Osteoblast (primary cell): ENCODE results near the gene MAP3K7CL. TPM values are rescaled to one million over a fixed set of nuclear protein-coding genes. Genes with fewer than 3 reads are reported as not detected.

Experiments used
- DNase-seq: peaks from one replicate; pipeline ENCODE4 v3.0.0; 2011; ENCODE audit warnings: low spot score, mixed read lengths; ENCODE audit not compliant: insufficient read length; ENCODE audit errors: missing footprints
- H2AFZ ChIP-seq: 2 replicates; pipeline ENCODE4 v1.6.0; 2011; ENCODE audit warnings: mild to moderate bottlenecking, low read length
- H3K27ac ChIP-seq: 2 replicates; pipeline ENCODE4 v1.5.1; 2011; ENCODE audit warnings: mild to moderate bottlenecking, low read depth, low read length, moderate library complexity
- H3K27me3 ChIP-seq: 2 replicates; pipeline ENCODE4 v1.6.0; 2012; ENCODE audit warnings: mild to moderate bottlenecking, control low read depth, inconsistent platforms, low read length, moderate library complexity; ENCODE audit not compliant: insufficient read depth
- H3K36me3 ChIP-seq: 2 replicates; pipeline ENCODE4 v1.5.1; 2011; ENCODE audit warnings: mild to moderate bottlenecking, low read length, control low read depth, moderate library complexity; ENCODE audit not compliant: insufficient read depth
- H3K4me1 ChIP-seq: 2 replicates; pipeline ENCODE4 v1.5.1; 2011; ENCODE audit warnings: mild to moderate bottlenecking, low read length, control low read depth, moderate library complexity; ENCODE audit not compliant: insufficient read depth
- H3K4me2 ChIP-seq: 2 replicates; pipeline ENCODE4 v1.6.0; 2011; ENCODE audit warnings: mild to moderate bottlenecking, low read length; ENCODE audit not compliant: insufficient read depth
- H3K4me3 ChIP-seq: fragments of 200-600 bp; sonication (generic); 3 replicates; pipeline ENCODE4 v1.5.1; 2012; ENCODE audit warnings: mild to moderate bottlenecking, low read length, inconsistent platforms; ENCODE audit not compliant: insufficient read depth
- H3K79me2 ChIP-seq: 2 replicates; pipeline ENCODE4 v1.6.0; 2012; ENCODE audit warnings: mild to moderate bottlenecking, low read length, control low read depth, inconsistent platforms; ENCODE audit not compliant: insufficient read depth
- H3K9me3 ChIP-seq: 2 replicates; pipeline ENCODE4 v1.5.1; 2011; ENCODE audit warnings: low read depth, low read length, control low read depth
- H4K20me1 ChIP-seq: 2 replicates; pipeline ENCODE4 v1.6.0; 2012; ENCODE audit warnings: mild to moderate bottlenecking, low read length, control low read depth; ENCODE audit not compliant: insufficient read depth
- total RNA-seq: library from RNA; depleted of rRNA; stranded (reverse); fragments of >200 nt; gene quantifications from 2 replicates; pipeline ENCODE4 v1.2.3, GENCODE V29; 2012
- TF ChIP-seq, protein P1 (sequence below): IDR thresholded peaks from 2 replicates; pipeline ENCODE4 v1.5.1; 2011; ENCODE audit warnings: mild to moderate bottlenecking, low read depth, low read length, moderate library complexity; ENCODE audit errors: extremely low read depth

The MAP3K7CL gene
- total RNA-seq, 1 donor = 19.9 TPM

DNA sequence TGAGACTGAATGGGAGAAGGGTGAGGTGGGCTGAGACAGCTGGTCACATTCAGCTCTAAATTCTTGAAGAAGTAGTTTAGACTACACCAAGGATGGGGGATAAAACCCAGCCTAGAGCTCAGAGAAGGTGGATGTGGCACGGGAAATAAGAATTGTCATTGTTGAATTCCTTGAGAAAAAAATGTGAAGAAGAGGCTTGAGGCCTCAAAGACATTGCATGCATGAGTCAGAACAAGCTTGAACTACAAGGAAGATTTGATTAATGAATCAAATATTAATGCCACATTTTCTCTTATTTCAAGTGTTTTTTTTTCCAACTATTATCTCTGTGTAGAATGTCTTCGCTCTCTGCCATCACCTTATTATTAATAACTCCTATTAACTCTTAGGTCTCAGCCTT, 58.9 kb downstream of the MAP3K7CL start:
- H3K4me3 ChIP-seq = no peak overlapping the region
- no peak overlapping the region for H3K4me2 ChIP-seq
- H3K27ac ChIP-seq = peak overlapping the region; percentile 47
- TF ChIP-seq, protein P1, sequence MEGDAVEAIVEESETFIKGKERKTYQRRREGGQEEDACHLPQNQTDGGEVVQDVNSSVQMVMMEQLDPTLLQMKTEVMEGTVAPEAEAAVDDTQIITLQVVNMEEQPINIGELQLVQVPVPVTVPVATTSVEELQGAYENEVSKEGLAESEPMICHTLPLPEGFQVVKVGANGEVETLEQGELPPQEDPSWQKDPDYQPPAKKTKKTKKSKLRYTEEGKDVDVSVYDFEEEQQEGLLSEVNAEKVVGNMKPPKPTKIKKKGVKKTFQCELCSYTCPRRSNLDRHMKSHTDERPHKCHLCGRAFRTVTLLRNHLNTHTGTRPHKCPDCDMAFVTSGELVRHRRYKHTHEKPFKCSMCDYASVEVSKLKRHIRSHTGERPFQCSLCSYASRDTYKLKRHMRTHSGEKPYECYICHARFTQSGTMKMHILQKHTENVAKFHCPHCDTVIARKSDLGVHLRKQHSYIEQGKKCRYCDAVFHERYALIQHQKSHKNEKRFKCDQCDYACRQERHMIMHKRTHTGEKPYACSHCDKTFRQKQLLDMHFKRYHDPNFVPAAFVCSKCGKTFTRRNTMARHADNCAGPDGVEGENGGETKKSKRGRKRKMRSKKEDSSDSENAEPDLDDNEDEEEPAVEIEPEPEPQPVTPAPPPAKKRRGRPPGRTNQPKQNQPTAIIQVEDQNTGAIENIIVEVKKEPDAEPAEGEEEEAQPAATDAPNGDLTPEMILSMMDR = no peak
- H4K20me1 ChIP-seq = no peaks in the 10 kb centered on the region
- no peaks in the 10 kb centered on the region for H3K9me3 ChIP-seq
- H3K27me3 ChIP-seq = no peaks in the 10 kb centered on the region
- H3K79me2 ChIP-seq = no peaks in the 10 kb centered on the region
- no peak overlapping the region for H2AFZ ChIP-seq
- no peaks in the 10 kb centered on the region for H3K36me3 ChIP-seq
- peaks cover 45% of the 10 kb centered on the region for H3K4me1 ChIP-seq
- no peak for DNase-seq

DNA sequence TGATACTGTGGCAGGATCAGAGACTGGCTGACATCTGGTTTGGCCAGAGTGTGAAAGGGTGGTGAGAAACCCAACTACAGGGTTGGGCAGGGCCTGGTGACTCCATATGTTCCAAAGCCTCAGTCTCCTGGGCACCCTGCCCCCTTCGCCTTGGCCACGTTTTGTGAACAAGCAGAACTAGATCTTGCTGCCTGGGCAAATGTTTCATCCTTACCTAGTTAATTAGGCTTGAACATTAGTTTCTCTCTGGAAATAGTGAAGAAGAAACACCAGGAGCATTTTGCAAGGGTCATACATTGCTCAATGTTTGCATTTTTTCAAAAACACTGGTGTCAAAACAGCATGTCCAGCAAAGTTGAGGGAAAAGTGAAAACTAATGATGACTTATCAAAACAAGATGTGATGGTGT, 60.5 kb downstream of the MAP3K7CL start:
- no peak overlapping the region for H3K4me2 ChIP-seq
- no peaks in the 10 kb centered on the region for H3K79me2 ChIP-seq
- H4K20me1 ChIP-seq = no peaks in the 10 kb centered on the region
- no peaks in the 10 kb centered on the region for H3K36me3 ChIP-seq
- H3K27ac ChIP-seq = peak overlapping the region; percentile 70
- H3K4me3 ChIP-seq = no peak overlapping the region
- H3K4me1 ChIP-seq = peaks cover 45% of the 10 kb centered on the region
- DNase-seq = no peak
- H3K27me3 ChIP-seq = no peaks in the 10 kb centered on the region
- H3K9me3 ChIP-seq = no peaks in the 10 kb centered on the region
- no peak overlapping the region for H2AFZ ChIP-seq
- TF ChIP-seq, protein P1 = no peak

DNA sequence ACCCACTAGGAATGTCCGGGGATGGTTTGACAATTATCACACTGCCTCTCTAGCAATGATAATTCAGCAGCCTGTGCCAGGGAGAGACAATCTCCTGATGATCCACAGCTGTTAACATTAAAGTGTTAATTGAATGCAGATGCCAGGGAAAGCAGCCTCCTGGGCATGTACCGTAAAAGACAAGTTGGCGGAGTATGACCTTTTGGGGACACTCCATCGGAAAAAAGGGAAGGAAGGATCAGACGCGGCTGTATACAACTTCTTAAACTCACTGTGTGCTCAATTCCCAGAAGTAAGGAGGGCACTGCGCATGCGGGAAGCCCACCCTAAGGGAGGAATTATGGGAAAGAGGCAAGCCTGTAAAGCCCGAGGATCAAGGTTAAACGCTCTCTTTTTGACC, 62.6 kb downstream of the MAP3K7CL start:
- Histone ChIP-seq H3K4me2 (no peak overlapping the region), H2AFZ (peak overlapping the region; percentile 79), H3K36me3 (no peaks in the 10 kb centered on the region), H3K4me3 (no peak overlapping the region), H3K79me2 (no peaks in the 10 kb centered on the region), H3K27ac (no peak overlapping the region), H3K9me3 (no peaks in the 10 kb centered on the region), H4K20me1 (no peaks in the 10 kb centered on the region), H3K4me1 (peaks cover 41% of the 10 kb centered on the region), H3K27me3 (no peaks in the 10 kb centered on the region)
- DNase-seq = no peak
- TF ChIP-seq, protein P1 = no peak

DNA sequence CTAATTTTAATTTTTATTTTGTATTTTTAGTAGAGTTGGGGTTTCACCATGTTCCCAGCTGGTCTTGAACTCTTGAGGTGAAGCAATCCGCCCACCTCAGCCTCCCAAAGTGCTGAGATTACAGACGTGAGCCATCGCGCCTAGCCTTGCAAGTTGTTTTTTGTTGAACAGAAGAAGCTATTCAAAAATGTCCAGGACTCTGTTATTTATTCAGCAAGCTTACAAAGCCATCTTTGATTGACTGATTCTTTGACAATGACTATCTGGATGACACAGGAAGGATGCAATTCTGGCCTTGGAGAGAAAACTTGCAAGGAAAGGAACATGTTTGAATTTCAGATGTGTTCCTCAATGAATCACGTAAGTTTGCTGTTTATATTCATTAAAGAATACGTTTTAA, 63.5 kb downstream of the MAP3K7CL start:
- Histone ChIP-seq H3K4me2 (no peak overlapping the region), H4K20me1 (no peaks in the 10 kb centered on the region), H2AFZ (no peak overlapping the region), H3K4me3 (no peak overlapping the region), H3K9me3 (no peaks in the 10 kb centered on the region), H3K36me3 (no peaks in the 10 kb centered on the region), H3K27ac (no peak overlapping the region), H3K79me2 (no peaks in the 10 kb centered on the region), H3K4me1 (peaks cover 36% of the 10 kb centered on the region), H3K27me3 (no peaks in the 10 kb centered on the region)
- TF ChIP-seq, protein P1 = no peak
- DNase-seq = no peak
